Breast epithelium (tissue), 4 donors: ENCODE results near the gene ARHGAP27. TPM values are rescaled to one million over a fixed set of nuclear protein-coding genes. Genes with fewer than 3 reads are reported as not detected.

Source experiments
- DNase-seq, 2 donors: peaks; one replicate each; pipeline ENCODE4 v3.0.0-alpha.2; 2019; ENCODE audit warnings: low spot score in 2 of 2
- H3K27ac ChIP-seq, 2 donors: fragments of 200-600 bp; sonication (generic) in 1 of 2; one replicate each; pipeline ENCODE4 v1.5.1; 2016 to 2019; ENCODE audit warnings: mild to moderate bottlenecking in 1 of 2
- H3K27me3 ChIP-seq, 2 donors: fragments of 200-600 bp; sonication (generic) in 1 of 2; one replicate each; pipeline versions ENCODE4 v1.5.1 to v1.6.0; 2017 to 2019; ENCODE audit warnings: control low read depth in 1 of 2, mild to moderate bottlenecking in 1 of 2
- H3K36me3 ChIP-seq: fragments of 200-600 bp; one replicate; pipeline ENCODE4 v1.5.1; 2019
- H3K4me1 ChIP-seq, 2 donors: fragments of 200-600 bp; sonication (generic); one replicate each; pipeline ENCODE4 v1.5.1; 2016 to 2019; ENCODE audit warnings: control low read depth in 1 of 2
- H3K4me3 ChIP-seq, 3 donors: fragments of 200-600 bp; sonication (generic); 1 replicate in 2 of 3; 2 replicates in 1 of 3; pipeline ENCODE4 v1.5.1; 2016 to 2019; ENCODE audit warnings: mild to moderate bottlenecking in 3 of 3, moderate library complexity in 2 of 3
- H3K9me3 ChIP-seq, 2 donors: fragments of 200-600 bp; sonication (generic) in 1 of 2; one replicate each; pipeline ENCODE4 v1.5.1; 2016 to 2019; ENCODE audit warnings: control low read depth in 1 of 2
- POLR2A ChIP-seq: fragments of 450-650 bp; IDR thresholded peaks from one replicate; pipeline ENCODE4 v1.6.1; 2016; ENCODE audit warnings: antibody characterized with exemption, mild to moderate bottlenecking, moderate library complexity
- POLR2AphosphoS5 ChIP-seq, 3 donors: sonication (generic); formaldehyde crosslinking; IDR thresholded peaks; one replicate each; pipeline ENCODE4 v1.6.1; 2017; ENCODE audit warnings: antibody characterized with exemption in 3 of 3
- intact Hi-C: fragments of 100-400 bp; cut with DNase I; formaldehyde crosslinking; loops from one replicate; pipeline ENCODE4 v1.15.1; 2023; ENCODE audit warnings: low total_unique reads
- total RNA-seq, 3 donors: library from RNA; depleted of rRNA; stranded (reverse); fragments of >200 nt; gene quantifications; one replicate each; pipeline ENCODE4 v1.1.0, GENCODE V29; 2016
- TF ChIP-seq, protein P1 (sequence below), 3 donors: fragments of 450-650 bp; IDR thresholded peaks; one replicate each; pipeline ENCODE4 v1.5.1; 2016 to 2017; ENCODE audit warnings: antibody characterized with exemption in 3 of 3, mild to moderate bottlenecking in 3 of 3, moderate library complexity in 3 of 3

Gene ARHGAP27
- total RNA-seq, 3 donors from 2014 or later = 17.3 to 28.8 (median 17.6) TPM

DNA sequence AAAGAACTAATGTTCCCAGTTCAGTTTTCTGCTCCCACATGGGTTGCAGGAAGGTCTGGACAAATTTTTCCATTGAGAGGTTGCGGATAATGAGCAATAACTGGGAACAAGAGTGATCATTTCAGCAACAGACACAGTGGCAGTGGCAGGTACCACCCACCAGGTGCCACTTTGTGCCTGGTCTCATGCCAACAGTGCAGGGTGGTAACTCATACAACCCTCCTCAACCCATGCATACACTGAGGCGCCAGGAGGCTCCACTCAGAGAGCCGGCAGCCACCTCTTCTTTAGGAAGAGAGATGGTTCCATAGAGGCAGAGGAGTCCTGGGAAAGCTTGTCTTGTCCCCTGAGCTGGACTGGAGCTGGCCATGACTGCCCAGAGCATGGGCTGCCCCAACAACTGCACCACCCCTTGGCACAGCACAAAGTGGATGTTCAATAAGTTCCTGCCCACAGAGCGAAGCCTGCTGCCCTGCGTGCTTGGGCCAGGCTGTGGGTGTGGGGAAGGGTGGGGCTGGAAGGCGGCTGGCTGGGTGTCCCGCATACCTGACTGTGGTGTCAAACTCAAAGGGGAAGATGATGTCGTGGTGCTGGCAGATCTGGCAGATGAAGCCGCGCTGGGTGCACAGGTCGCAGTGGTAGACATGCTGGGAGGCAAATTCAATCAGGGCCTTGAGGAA lies 6.4 kb upstream of the ARHGAP27 start:
- intact Hi-C loops = no loop called here
- Histone ChIP-seq H3K36me3 (no peaks in the 10 kb centered on the region), H3K27ac (peak overlapping the region; percentile 61 to 66)

GRCh38 chr17:45437465-45438283 lies 5.0 kb upstream of the ARHGAP27 start:
- intact Hi-C loops = no loop called here
- no peaks in the 10 kb centered on the region for H3K36me3 ChIP-seq

More for the DNA sequence above, 6.4 kb upstream of the ARHGAP27 start:
- H3K9me3 ChIP-seq = no peaks in the 10 kb centered on the region
- TF ChIP-seq POLR2A (no peak), POLR2AphosphoS5 (IDR thresholded peaks at IDR 0.05) (no peak)
- TF ChIP-seq, protein P1, sequence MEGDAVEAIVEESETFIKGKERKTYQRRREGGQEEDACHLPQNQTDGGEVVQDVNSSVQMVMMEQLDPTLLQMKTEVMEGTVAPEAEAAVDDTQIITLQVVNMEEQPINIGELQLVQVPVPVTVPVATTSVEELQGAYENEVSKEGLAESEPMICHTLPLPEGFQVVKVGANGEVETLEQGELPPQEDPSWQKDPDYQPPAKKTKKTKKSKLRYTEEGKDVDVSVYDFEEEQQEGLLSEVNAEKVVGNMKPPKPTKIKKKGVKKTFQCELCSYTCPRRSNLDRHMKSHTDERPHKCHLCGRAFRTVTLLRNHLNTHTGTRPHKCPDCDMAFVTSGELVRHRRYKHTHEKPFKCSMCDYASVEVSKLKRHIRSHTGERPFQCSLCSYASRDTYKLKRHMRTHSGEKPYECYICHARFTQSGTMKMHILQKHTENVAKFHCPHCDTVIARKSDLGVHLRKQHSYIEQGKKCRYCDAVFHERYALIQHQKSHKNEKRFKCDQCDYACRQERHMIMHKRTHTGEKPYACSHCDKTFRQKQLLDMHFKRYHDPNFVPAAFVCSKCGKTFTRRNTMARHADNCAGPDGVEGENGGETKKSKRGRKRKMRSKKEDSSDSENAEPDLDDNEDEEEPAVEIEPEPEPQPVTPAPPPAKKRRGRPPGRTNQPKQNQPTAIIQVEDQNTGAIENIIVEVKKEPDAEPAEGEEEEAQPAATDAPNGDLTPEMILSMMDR (IDR thresholded peaks at IDR 0.05) = no peak
- no peaks in the 10 kb centered on the region for H3K4me1 ChIP-seq
- no peaks in the 10 kb centered on the region for H3K27me3 ChIP-seq
- DNase-seq = no peak
- no peak overlapping the region for H3K4me3 ChIP-seq

DNA sequence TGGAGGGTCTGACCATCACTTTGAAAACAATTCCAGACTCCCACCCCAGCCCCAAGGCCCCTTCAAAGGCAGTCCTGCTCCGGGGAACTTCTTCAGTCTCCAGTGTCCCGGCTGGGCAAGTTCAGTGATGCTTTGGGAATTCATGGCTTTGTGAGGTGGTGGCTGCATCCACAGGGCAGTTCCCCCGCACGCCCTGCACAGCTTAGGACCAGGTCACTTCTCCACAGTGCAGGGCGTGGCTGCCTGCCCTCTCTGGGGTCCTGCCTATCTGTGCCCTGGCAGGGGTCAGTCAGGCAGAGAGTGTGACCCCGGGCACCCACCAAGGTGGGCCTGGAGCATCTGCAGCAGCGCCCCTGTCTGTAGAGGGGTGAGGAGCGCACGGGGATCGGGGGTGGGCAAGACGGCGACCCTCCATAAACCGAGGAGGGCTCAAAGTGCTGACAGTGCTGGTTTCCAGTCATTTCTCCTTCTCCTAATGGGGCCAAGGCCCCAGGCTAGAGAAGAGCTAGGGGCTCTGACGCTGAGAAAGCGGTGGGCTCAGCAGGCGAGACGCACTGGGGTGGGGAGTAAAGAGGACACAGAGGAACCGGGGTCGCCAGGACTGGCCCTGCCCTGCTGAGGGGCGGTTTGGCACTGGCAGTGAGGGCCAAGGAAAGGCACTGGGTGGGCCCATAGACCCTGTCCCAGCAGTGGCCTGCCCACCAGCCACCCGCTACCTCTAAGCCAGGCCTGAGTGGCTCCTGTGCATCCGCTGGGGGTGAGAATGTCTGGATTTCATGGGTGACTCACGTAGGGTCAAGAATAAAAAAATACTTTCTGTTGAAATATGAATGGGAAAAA lies 4.2 kb upstream of the ARHGAP27 start:
- no peaks in the 10 kb centered on the region for H3K27me3 ChIP-seq
- no peaks in the 10 kb centered on the region for H3K9me3 ChIP-seq
- TF ChIP-seq, protein P1 (IDR thresholded peaks at IDR 0.05) = no peak
- TF ChIP-seq POLR2A (no peak), POLR2AphosphoS5 (IDR thresholded peaks at IDR 0.05) (no peak)
- no peak overlapping the region for H3K27ac ChIP-seq
- no peaks in the 10 kb centered on the region for H3K36me3 ChIP-seq
- DNase-seq = no peak
- no peak overlapping the region for H3K4me3 ChIP-seq
- intact Hi-C loops = no loop called here
- H3K4me1 ChIP-seq = peaks cover 0 to 4% of the 10 kb centered on the region in 2 donors

More at GRCh38 chr17:45437465-45438283, 5.0 kb upstream of the ARHGAP27 start:
- Histone ChIP-seq H3K4me1 (peaks cover 0 to 4% of the 10 kb centered on the region in 2 donors), H3K9me3 (no peaks in the 10 kb centered on the region), H3K27ac (no peak overlapping the region), H3K27me3 (no peaks in the 10 kb centered on the region), H3K4me3 (no peak overlapping the region)
- DNase-seq = no peak
- TF ChIP-seq, protein P1 (IDR thresholded peaks at IDR 0.05) = no peak

DNA sequence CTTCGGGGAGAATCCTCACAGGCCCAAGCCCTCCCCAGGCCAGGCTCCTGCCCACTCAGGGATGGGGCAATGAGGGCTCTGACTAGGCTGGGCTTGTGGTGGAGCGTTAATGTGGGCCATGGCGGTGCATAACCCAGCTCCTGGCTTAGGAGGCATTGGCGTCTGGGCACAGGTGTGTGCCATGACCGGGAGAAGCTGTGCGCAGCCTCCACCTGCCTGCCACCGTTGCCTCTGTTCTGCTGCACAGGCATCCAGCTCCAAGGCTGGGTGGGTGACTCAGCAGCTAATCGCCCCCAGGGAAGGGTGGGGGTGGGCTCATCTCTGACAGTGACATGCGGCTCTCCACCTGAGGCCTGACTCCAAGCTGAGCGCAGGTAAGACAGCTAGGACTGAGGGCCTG lies 3.5 kb upstream of the ARHGAP27 start:
- intact Hi-C loops = no loop called here
- H3K36me3 ChIP-seq = no peaks in the 10 kb centered on the region
- no peak overlapping the region for H3K27ac ChIP-seq
- peaks cover 0 to 4% of the 10 kb centered on the region in 2 donors for H3K4me1 ChIP-seq
- TF ChIP-seq, protein P1 (IDR thresholded peaks at IDR 0.05) = no peak
- TF ChIP-seq POLR2AphosphoS5 (IDR thresholded peaks at IDR 0.05) = no peak
- no peak for TF ChIP-seq POLR2A
- DNase-seq = no peak
- no peaks in the 10 kb centered on the region for H3K27me3 ChIP-seq
- H3K9me3 ChIP-seq = no peaks in the 10 kb centered on the region
- H3K4me3 ChIP-seq = no peak overlapping the region
